HG02885 (cell line): ENCODE measurements around the gene PDE3A.
"Not testable (repeated sequence)": the region's sequence is repeated elsewhere in the genome, so short reads cannot be mapped to it uniquely, and the experiment has no call there.

ENCODE experiments used
- ATAC-seq: cut with Tn5 transposase; IDR thresholded peaks from one replicate; pipeline ENCODE4 v1.9.1; 2021; ENCODE audit warnings: mild to moderate bottlenecking; ENCODE audit not compliant: unreplicated experiment, poor library complexity

PDE3A gene

DNA sequence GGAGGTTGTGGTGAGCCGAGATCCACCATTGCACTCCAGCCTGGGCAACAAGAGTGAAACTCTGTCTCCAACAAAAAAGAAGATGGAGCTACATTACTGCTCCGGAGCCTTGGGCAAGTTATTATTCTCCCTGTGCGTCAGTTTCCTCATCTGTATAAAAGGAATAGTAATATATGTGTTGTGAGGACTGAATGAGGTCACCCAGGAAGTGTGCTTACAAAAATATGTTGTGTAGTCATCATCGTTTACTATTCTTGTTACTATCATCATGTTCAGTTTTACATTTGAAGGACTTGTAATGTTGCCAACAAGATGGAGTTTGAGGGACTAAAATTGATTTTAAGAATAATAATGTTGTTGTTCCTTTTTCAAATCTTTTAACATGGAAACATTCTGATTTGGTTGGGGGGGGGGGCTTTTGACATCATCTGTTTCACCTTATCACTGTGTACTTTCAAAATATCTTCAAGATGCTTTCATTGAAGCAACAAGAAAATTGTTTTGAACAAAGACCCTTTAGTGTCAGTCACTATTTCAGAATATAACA, 156.8 kb downstream of the PDE3A start:
- ATAC-seq, result no peak

DNA sequence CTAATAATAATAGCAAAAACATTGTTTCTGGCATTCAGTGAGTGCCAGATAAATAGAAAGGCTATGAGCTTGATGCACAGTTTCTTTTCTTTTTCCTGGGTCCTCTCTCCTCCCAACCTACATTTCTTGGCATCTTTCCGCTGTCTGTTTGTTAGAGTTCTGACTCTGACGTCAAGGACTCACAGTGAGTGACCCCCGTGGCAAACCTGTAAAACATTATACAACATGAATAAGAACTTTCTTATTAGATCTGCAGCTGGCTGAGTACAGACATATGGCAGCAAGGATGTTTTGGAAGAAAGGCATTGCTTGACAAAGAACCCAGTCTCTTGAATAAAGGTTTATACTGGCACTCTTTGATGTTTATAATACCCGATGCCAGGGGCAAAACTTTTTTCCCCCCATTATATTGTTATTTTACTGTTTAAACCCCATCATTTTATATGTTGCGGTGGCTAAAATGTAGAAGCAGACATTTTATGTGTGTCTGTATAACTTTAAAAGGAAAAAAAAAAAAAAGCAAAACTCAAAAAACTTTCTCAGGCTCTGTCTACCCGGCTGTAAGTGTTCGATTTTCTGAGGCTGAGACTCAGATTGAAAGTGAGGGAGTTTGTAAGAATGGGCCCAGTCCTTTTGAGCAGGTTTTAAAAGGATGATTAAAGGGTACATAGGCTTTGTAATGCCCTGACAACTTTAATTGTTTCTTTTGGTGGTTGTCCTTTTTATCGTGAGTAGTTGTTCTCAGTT, 159.3 kb downstream of the PDE3A start:
- no peak for ATAC-seq

DNA sequence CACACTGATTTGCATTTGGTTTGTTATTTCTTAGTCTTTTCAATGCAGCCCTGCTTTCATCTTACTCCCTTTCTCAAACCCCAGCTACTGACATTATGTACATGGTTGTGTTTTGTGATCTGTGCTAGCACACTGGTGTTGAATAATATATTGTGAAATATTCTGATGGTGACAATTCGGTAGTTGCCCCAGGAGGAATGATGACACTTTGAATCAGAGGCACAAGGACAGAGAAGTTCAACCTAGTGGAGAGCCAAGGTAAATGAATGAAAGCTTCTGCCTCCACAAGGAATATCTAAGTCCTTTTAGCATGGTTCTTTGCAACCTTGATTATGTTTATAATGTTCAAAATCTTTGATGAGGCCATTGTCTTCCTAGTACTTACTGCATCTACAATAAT, 159.9 kb downstream of the PDE3A start:
- no peak for ATAC-seq

DNA sequence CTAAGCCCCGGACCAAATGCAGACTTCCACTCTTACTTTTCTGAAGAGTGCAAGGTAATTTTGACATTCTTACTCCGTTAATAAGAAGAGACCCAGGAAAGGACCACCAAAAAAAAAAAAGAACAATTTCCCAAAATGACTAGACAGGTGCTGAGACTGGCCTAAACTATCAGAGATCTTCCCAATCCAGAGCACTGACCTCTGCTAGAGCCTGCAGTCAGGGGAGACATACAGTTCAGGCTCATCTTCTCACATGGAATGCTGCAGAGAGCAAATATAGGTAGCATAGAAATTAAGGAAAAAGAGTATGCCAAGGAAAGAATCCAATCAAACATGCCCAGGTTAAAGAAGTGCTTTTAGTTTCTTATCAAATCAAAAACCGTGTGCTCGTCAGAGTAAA, 177.9 kb downstream of the PDE3A start:
- no peak for ATAC-seq

DNA sequence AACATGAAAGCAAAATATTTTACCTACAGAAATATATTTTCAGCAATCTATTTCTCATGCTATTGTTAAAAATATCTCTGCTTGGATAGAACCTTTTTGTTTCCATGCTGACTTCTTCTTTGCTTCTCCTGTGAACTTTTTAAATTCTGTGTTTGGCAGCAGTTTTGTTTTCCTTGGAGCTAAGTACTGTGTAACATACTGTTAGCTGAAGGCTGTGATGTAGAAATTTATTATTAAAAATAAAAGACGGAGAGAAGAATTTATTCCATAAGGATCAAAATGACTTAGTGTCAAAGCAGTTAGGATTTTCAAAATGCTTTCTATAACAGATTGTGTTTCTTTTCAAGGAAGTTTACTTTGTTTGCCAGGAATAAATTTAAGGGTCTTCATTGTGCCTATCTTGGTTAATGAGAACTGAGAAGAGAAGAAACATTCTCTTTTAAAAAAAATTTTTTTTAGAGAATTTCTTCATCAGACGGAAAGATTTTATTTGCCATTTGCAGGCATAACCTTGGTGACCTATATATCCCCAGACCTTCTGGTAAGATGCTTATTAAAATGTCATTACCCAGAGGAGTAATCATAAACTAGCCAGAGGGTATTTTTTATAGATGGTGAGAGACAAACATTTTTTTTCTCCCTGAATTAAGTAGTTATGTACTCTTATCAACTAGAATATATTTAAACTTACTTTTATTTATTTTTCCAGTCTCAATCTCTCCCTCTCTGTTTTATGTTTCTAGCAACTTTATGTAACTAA, 179.7 kb downstream of the PDE3A start:
- no peak for ATAC-seq

DNA sequence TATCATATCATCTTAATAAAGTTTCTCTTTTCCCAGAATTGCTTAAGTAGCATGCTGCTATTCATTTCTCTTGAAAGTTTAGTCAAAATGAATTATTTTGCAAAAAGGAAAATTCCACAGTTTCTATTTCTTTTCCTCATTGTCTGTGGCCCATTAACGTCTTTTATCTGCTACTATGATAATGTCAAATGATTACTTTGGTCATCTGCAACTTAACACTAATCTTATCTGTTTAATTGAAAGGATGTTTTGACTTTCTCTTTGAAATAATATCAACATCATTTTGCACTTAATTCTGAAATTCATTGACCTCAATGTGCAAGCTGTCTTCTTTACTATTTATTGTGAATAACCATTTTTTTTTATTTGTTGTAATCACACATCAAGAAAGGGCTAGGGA, 180.3 kb downstream of the PDE3A start:
- no peak for ATAC-seq

DNA sequence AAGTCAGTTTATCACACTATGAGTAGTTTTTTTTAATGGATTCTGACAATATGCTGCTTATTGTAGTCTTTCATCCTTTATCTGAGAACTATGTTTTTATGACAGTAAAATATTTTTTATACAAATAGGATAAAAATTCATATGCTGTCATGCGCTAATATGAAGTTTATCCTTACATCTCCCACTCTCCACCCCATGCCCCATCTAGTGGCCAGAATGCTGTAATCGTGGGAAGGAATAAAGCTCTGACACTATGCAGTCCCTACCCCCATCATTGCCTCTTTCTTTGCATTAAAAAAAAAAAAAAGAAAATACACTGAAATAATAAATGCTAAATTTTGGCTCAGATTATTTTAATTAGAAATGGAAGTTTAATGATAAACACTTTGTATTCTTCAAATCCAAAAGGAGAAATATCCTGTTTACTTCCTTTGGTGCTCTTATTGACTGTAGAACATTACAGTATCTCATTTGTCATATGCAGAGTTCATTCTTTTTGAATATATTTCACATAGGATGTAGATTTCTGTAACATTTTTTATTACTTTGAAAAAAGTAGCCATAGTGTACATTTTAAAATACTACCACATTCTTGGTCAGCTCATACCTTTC, 180.9 kb downstream of the PDE3A start:
- no peak for ATAC-seq

DNA sequence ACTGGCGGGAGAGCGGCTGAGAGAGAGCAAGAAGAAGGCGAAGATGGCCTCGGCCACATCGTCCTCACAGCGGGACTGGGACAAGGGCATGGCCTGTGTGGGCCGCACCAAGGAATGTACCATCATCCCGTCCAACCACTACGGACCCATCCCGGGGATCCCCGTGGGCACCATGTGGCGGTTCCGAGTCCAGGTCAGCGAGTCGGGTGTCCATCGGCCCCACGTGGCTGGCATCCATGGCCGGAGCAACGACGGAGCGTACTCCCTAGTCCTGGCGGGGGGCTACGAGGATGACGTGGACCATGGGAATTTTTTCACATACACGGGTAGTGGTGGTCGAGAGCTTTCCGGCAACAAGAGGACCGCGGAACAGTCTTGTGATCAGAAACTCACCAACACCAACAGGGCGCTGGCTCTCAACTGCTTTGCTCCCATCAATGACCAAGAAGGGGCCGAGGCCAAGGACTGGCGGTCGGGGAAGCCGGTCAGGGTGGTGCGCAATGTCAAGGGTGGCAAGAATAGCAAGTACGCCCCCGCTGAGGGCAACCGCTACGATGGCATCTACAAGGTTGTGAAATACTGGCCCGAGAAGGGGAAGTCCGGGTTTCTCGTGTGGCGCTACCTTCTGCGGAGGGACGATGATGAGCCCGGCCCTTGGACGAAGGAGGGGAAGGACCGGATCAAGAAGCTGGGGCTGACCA, 183.6 kb downstream of the PDE3A start:
- ATAC-seq, result not testable (repeated sequence)

DNA sequence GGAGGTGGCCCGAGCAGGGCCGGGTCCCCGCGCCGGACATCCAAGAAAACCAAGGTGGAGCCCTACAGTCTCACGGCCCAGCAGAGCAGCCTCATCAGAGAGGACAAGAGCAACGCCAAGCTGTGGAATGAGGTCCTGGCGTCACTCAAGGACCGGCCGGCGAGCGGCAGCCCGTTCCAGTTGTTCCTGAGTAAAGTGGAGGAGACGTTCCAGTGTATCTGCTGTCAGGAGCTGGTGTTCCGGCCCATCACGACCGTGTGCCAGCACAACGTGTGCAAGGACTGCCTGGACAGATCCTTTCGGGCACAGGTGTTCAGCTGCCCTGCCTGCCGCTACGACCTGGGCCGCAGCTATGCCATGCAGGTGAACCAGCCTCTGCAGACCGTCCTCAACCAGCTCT, 184.2 kb downstream of the PDE3A start:
- not testable (repeated sequence) for ATAC-seq

DNA sequence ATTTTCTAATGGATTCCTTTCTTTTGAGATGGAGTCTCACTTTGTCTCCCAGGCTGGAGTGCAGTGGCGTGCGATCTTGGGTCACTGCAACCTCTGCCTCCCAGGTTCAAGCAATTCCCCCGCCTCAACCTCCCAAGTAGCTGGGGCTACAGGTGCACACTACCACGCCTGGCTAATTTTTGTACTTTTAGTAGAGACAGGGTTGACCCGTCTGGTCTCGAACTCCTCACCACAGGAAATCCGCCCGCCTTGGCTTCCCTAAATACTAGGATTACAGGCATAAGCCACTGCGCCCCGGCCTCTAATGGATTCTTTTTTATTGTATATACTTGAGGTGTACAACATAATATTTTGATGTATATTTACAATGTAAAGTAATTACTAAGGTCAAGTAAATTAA, 186.7 kb downstream of the PDE3A start:
- no peak for ATAC-seq

DNA sequence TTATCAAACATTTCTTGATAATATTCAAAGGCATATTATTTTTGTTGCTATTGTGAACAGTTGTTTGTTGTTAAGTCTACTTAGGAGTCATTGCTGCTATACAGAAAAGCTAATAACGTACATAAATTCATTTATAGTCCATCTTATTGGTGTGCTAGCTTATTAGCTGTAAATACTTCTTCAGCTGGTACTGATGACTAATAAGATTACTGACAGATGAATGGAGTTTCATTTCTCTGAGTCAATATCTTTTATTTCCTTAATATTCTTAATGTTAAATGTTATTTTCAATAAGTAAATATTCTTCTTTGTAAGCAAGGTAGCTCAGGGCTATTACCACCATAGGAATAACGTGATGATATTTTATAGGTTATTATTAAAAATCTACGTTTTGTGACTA, 187.4 kb downstream of the PDE3A start:
- no peak for ATAC-seq

DNA sequence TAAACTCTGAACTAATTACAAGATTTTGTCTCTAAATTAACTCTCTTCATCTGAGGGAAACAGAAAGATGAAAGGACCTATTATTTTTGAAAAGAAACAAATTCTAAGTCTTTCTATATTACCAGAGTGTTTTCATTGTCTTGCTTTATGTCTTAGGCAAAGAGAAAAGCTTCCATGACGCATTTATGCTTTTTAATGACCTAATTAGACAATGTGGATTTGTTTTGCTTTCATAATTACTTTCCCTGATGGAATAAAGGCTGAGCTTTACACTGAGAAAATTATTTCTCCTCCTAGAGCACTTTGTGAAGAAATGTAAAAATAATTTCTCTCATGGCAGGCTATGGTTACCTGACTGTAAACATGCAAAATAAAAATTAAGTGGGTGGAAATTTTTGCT, 188.8 kb downstream of the PDE3A start:
- ATAC-seq, result no peak

DNA sequence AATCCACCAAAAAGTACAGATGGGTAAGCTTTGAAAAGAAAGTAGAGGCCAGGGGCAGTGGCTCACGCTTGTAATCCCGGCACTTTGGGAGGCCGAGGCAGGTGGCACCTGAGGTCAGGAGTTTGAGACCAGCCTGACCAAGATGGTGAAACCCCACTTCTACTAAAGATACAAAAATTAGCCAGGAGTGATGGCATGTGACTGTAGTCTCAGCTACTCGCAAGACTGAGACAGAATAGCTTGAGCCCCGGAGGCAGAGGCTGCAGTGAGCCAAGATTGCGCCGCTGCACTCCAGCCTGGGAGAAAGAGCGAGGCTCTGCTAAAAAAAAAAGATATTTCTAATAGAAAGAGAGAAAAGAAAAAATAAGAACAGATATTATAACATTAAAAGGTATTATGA, 192.6 kb downstream of the PDE3A start:
- ATAC-seq, result no peak

DNA sequence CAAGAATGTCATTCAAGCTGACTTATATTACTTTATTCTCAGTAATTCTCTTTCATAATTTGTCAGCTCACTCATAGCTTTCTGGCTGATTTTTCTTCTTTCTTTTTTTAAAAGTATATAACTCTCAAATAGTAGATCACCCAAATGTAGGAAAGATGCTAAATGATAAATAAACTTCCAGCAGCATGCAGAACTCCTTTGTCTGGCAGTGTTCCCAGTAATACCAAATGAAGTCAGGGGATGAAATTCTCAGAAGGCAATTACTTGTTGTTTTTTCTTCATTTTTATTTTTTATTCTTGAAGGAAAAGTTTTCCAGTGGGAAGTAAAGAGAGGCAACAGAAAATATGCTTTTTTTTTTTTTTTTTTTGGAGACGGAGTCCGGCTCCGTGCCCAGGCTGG, 193.5 kb downstream of the PDE3A start:
- no peak for ATAC-seq

DNA sequence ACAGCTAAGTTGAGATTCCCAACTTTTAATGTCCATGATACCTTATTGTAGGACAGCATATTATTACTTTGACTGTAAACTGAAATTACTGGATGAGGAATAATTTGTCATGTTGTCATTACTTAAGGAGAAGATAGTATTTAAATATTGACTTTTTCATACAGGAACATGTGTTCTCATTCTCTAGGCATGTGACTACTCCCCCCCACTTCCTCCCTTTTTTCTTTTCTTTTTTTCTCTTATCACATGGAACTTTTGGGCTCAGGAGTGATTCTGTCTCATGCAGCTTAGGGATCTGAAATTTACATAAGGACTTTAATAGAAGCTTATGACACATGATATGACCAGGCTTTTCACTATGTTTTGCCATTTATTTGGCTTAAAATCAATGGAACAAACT, 199.1 kb downstream of the PDE3A start:
- ATAC-seq, result no peak

DNA sequence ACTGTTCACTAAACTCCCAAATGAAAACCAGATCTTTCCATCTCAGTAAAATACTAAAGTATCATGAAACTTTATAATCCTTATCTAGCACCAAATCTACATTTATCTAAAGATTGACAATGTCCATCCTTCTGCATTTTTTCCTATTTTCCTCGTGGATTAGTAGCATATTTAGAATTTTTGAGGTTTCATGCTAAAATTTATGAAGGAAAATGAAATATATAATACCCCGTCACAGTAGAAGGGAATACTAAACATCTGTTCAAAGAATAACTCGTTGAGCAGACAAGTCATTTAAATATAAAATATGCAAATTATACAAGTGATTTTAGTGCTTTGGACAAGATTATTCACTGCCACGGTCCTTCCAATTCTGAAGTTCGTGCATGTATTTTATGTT, 204.1 kb downstream of the PDE3A start:
- ATAC-seq, result no peak

DNA sequence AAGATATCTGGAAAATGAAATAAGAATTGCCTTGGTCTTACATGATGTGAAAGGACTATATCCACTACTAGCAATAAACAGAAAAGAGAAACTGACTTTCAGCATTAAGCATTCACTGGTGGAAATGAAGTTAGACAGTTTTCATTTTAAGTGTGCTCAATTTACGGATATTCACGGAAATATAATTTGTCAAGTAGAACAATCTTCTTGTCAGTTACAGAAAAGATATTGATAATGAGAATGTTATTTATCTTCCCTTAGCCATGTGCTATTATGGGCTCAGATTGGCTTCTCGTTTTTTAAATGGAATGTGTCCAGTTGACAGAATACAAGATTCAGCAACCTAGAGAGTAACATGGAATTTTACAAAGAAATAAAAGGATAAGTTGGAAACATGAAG, 208.2 kb downstream of the PDE3A start:
- ATAC-seq, result no peak

DNA sequence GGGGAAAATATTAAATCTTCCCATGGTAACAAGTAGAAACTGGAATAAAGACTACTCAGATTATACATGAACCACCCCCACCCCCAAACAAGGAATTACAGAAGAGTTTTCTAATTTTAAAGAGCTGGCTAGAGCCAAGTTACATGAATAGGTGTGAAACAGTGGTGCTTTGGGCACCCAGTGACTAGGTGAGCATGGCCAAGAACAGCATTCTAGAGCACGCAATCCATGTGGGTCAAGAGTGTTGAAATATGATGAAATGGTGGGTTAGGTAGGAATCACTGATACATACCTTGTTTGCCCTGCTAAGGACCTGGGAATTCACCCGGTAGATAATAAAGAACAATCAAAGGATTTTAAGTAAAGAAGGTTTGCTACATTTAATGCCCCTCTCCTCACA, 208.7 kb downstream of the PDE3A start:
- no peak for ATAC-seq

DNA sequence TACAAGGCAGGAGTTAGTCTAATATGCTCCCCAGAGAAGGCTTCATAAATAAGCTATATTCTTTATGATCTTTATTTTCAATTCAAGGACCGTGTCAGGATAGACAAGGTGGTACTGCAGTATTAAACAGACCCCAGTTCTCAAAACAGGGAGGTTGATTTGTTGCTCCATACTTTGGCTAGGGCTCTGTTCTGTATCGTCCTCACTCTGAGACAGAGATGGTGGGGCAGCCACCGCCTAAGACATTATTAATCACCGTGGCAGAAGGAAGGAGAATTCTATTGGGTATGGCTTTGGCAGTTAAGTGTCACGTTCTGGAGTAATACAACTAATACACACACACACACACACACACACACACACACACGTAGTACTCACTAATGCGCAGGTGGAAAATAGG, 209.8 kb downstream of the PDE3A start:
- ATAC-seq, result no peak

DNA sequence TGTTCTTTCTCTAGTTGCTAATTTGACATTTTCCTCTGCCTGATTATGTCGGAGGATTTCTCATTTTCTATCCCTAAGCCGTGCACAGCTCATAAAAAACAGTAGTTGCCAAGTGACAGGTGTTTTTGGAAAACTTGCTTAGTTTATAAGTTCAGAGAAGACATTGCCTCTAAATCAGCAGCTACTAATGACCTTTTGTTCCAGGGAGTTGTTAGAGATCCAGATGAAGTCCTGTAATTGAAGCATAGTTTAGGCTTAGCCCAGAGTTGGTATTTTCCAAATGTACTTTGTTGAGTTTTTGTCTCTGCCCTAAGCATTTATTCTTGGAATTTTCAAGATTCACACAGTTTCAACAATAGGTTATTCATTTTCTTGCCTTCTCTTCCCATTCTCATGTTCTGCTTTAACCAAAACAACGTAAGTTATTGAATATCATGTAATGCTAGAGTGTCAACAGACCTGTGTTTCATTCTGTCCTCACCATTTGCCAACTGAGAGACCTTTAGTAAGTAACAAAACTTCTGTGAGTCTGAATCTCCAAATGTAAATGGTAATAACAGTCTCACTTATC, 216.8 kb downstream of the PDE3A start:
- ATAC-seq, result no peak
